Panc1 (cell line): ENCODE measurements around the gene LIPC. TPM values are rescaled to one million over a fixed set of nuclear protein-coding genes. Genes with fewer than 3 reads are reported as not detected.

Source experiments
- ATAC-seq: fragments of 200-7000 bp; cut with Tn5 transposase; 2 replicates; pipeline ENCODE4 v1.9.1; 2020; ENCODE audit warnings: mild to moderate bottlenecking, moderate library complexity
- BruUV-seq: library from RNA; stranded (reverse); fragments of 400-500 nt; replicated peaks from 2 replicates; lab custom pipeline; 2021; lab: Mats Ljungman, UMichigan
- CTCF ChIA-PET: fragments of 300-600 bp; sonication (Branson Sonifier 250); formaldehyde crosslinking; loops from one replicate; lab custom pipeline; 2022; ENCODE audit warnings: antibody characterized with exemption; lab: Charles Lee
- POLR2A ChIA-PET: fragments of 300-600 bp; sonication (Branson Sonifier 250); formaldehyde crosslinking; loops from one replicate; lab custom pipeline; 2022; ENCODE audit warnings: antibody characterized with exemption; lab: Charles Lee
- DNase-seq: peaks from one replicate; pipeline ENCODE4 v3.0.0-alpha.2; 2010; ENCODE audit warnings: low read depth, low spot score
- H3K27ac ChIP-seq: 2 replicates; pipeline ENCODE4 v1.5.1; 2011; ENCODE audit warnings: mild to moderate bottlenecking, low read length, inconsistent platforms
- H3K27me3 ChIP-seq: fragments of 200-500 bp; sonication (Bioruptor generic); 2 replicates; pipeline ENCODE4 v1.6.0; 2014; ENCODE audit warnings: low read length, inconsistent platforms; ENCODE audit not compliant: control insufficient read depth, insufficient read depth
- H3K36me3 ChIP-seq: fragments of 200-500 bp; sonication (Bioruptor generic); 2 replicates; pipeline ENCODE4 v1.5.1; 2014; ENCODE audit warnings: inconsistent platforms, mild to moderate bottlenecking, low read length, moderate library complexity; ENCODE audit not compliant: control insufficient read depth, insufficient read depth
- H3K4me1 ChIP-seq: 2 replicates; pipeline ENCODE4 v1.5.1; 2011; ENCODE audit warnings: inconsistent platforms, mild to moderate bottlenecking, low read length, moderate library complexity; ENCODE audit not compliant: control insufficient read depth, insufficient read depth
- H3K4me3 ChIP-seq, 2 experiments: 2 replicates each; pipeline ENCODE4 v1.5.1; 2011 to 2012; ENCODE audit warnings: low read depth in 2 of 2, low read length in 2 of 2, mild to moderate bottlenecking in 2 of 2, inconsistent platforms in 1 of 2, moderate library complexity in 1 of 2
- H3K9me3 ChIP-seq: fragments of 200-500 bp; sonication (Bioruptor generic); 2 replicates; pipeline ENCODE4 v1.5.1; 2014; ENCODE audit warnings: low read depth, mild to moderate bottlenecking, inconsistent platforms, low read length, moderate library complexity; ENCODE audit not compliant: control insufficient read depth, insufficient read depth
- POLR2AphosphoS5 ChIP-seq: IDR thresholded peaks from 2 replicates; pipeline ENCODE4 v1.6.1; 2012; ENCODE audit warnings: mild to moderate bottlenecking, low read depth, low read length, moderate library complexity
- SIN3A ChIP-seq: IDR thresholded peaks from 2 replicates; pipeline ENCODE4 v1.6.1; 2012; ENCODE audit warnings: low read depth, mild to moderate bottlenecking, low read length, moderate library complexity, borderline replicate concordance; ENCODE audit not compliant: insufficient read depth
- TCF7L2 ChIP-seq: IDR thresholded peaks from 2 replicates; pipeline ENCODE4 v1.6.1; 2011; ENCODE audit warnings: mild to moderate bottlenecking, low read depth, low read length, inconsistent platforms
- in situ Hi-C: cut with HindIII; loops from 2 replicates; pipeline ENCODE4 v1.10.0; 2016; ENCODE audit warnings: low sequenced_read_pairs, low pct_unique_long_range_greater_than_20kb
- intact Hi-C: fragments of 100-400 bp; cut with micrococcal nuclease; formaldehyde crosslinking; loops from one replicate; pipeline ENCODE4 v1.10.0; 2022; ENCODE audit not compliant: unreplicated experiment
- total RNA-seq: library from RNA; stranded (reverse); gene quantifications from one replicate; pipeline ENCODE4 v1.2.1, GENCODE V29; 2021; ENCODE audit not compliant: unreplicated experiment
- TF ChIP-seq, protein P1 (sequence below): fragments of 450-650 bp; IDR thresholded peaks from 2 replicates; pipeline ENCODE4 v1.5.1; 2017; ENCODE audit warnings: mild to moderate bottlenecking
- TF ChIP-seq, protein P2 (sequence below), 2 experiments: IDR thresholded peaks; 2 replicates each; pipeline ENCODE4 v1.6.1; 2011 to 2012; ENCODE audit warnings: low read depth in 2 of 2, control low read depth in 1 of 2, low read length in 1 of 2, mild to moderate bottlenecking in 1 of 2, moderate library complexity in 1 of 2; ENCODE audit not compliant: insufficient read depth in 1 of 2

The LIPC gene
- total RNA-seq, 1 experiment from 2014 or later = not detected

DNA sequence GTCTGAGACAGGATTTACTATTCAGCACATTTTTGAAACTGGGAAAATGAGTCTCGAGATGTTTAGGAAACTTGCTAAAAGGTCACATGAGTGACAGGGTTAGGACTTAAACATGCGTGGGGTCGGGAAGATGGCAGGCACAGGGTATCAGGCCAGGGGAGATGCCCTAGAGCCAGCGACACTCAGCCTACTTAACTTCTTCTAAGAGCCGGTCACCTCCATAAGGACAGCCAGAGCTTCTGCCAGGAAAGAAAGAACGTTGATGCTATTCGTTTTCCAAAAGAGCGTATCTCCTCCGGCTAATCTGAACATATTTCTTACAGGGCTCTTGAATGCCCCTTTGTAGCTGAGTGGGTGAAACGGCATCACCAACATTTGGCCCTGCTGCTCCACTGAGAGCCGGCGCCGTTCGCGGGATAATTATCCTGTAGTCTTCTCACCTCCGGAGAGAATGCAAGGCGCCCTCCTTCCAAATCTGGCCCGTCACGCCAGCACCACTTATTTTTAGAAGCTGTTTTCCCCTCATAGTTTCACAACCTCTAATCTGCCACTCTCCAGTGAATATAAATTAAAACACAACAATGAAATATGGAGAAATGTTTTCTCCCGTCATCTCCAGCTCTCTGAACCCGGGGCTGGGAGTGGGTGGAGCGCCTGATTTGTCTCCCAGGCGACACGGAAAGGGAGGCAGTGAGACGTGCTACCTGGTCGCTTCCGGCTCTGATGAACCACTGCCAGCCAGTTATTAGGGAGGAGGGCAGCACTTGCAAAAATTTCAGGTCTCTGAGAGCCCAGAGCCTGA, 58.5 kb downstream of the LIPC start:
- TF ChIP-seq, protein P1, sequence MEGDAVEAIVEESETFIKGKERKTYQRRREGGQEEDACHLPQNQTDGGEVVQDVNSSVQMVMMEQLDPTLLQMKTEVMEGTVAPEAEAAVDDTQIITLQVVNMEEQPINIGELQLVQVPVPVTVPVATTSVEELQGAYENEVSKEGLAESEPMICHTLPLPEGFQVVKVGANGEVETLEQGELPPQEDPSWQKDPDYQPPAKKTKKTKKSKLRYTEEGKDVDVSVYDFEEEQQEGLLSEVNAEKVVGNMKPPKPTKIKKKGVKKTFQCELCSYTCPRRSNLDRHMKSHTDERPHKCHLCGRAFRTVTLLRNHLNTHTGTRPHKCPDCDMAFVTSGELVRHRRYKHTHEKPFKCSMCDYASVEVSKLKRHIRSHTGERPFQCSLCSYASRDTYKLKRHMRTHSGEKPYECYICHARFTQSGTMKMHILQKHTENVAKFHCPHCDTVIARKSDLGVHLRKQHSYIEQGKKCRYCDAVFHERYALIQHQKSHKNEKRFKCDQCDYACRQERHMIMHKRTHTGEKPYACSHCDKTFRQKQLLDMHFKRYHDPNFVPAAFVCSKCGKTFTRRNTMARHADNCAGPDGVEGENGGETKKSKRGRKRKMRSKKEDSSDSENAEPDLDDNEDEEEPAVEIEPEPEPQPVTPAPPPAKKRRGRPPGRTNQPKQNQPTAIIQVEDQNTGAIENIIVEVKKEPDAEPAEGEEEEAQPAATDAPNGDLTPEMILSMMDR = no peak
- TF ChIP-seq POLR2AphosphoS5 (no peak), TCF7L2 (no peak), SIN3A (no peak)
- TF ChIP-seq, protein P2, sequence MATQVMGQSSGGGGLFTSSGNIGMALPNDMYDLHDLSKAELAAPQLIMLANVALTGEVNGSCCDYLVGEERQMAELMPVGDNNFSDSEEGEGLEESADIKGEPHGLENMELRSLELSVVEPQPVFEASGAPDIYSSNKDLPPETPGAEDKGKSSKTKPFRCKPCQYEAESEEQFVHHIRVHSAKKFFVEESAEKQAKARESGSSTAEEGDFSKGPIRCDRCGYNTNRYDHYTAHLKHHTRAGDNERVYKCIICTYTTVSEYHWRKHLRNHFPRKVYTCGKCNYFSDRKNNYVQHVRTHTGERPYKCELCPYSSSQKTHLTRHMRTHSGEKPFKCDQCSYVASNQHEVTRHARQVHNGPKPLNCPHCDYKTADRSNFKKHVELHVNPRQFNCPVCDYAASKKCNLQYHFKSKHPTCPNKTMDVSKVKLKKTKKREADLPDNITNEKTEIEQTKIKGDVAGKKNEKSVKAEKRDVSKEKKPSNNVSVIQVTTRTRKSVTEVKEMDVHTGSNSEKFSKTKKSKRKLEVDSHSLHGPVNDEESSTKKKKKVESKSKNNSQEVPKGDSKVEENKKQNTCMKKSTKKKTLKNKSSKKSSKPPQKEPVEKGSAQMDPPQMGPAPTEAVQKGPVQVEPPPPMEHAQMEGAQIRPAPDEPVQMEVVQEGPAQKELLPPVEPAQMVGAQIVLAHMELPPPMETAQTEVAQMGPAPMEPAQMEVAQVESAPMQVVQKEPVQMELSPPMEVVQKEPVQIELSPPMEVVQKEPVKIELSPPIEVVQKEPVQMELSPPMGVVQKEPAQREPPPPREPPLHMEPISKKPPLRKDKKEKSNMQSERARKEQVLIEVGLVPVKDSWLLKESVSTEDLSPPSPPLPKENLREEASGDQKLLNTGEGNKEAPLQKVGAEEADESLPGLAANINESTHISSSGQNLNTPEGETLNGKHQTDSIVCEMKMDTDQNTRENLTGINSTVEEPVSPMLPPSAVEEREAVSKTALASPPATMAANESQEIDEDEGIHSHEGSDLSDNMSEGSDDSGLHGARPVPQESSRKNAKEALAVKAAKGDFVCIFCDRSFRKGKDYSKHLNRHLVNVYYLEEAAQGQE (IDR thresholded peaks at IDR 0.05; ENCODE audit: insufficient read depth in 1 of 2, low read depth in 2 of 2, low read length in 1 of 2) = no peak
- ChIA-PET CTCF (no interaction called here), POLR2A (no interaction called here)
- in situ Hi-C loops (no loop called here), intact Hi-C loops (no loop called here)
- DNase-seq (no peak), ATAC-seq (no peak)
- Histone ChIP-seq H3K4me3 (no peak overlapping the region), H3K36me3 (no peaks in the 10 kb centered on the region), H3K9me3 (no peaks in the 10 kb centered on the region), H3K27ac (no peak overlapping the region), H3K4me1 (no peaks in the 10 kb centered on the region), H3K27me3 (no peaks in the 10 kb centered on the region)
- BruUV-seq = no TSS peak

DNA sequence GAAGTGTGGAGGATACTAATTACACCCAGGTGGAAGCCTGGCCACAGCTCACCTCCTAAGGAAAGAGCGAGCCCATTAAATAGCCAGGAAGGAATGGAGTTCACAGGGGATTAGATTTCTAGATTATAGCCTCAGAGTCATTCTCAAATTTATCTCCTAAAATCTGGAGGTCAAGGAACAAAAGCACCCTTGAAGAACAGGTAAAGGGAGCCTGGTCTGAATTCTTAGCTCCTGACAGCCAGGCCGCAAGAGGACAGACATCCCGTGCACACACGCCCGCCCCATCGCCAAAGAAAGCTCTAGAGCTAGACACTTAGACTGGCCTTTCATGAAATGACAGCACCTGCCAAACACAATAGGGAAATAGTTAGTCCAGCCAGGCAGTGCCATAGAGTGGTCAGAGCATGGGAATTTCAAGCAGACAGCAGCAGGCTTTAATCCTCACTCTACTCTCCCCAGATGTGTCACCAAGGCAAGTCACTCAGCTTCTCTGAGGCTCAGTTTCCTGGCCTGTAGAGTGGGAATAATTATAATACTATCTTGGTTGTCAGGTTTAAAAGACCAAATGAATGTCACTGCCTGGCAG, 59.2 kb downstream of the LIPC start:
- POLR2A ChIA-PET = no interaction called here
- H3K27me3 ChIP-seq = no peaks in the 10 kb centered on the region; the same call in 1 of the 2 replicates
- no peaks in the 10 kb centered on the region for H3K9me3 ChIP-seq
- ATAC-seq (no peak), DNase-seq (no peak)
- H3K4me3 ChIP-seq = no peak overlapping the region
- H3K27ac ChIP-seq = no peak overlapping the region
- no TSS peak for BruUV-seq
- intact Hi-C loops (no loop called here), in situ Hi-C loops (no loop called here)
- no peaks in the 10 kb centered on the region for H3K36me3 ChIP-seq
- no peaks in the 10 kb centered on the region for H3K4me1 ChIP-seq
- CTCF ChIA-PET = no interaction called here
- no peak for TF ChIP-seq SIN3A
- no peak for TF ChIP-seq POLR2AphosphoS5
- TF ChIP-seq, protein P2 (IDR thresholded peaks at IDR 0.05; ENCODE audit: insufficient read depth in 1 of 2, low read depth in 2 of 2, low read length in 1 of 2) = no peak
- TF ChIP-seq, protein P1 = no peak
- TF ChIP-seq TCF7L2 = no peak
